Immature natural killer cell (primary cell): ENCODE measurements around the gene ADAMTS19. TPM values are rescaled to one million over a fixed set of nuclear protein-coding genes. Genes with fewer than 3 reads are reported as not detected.
"Not testable (repeated sequence)": the region's sequence is repeated elsewhere in the genome, so short reads cannot be mapped to it uniquely, and the experiment has no call there.

Experiments used
- DNase-seq, 3 donors: peaks; one replicate each; pipeline ENCODE4 v3.0.0; 2022; ENCODE audit warnings: mixed read lengths in 1 of 3
- H3K27ac Mint-ChIP-seq, 6 donors: one replicate each; pipeline ENCODE4 v1.8.0; 2020; ENCODE audit warnings: mixed read lengths in 6 of 6, mild to moderate bottlenecking in 5 of 6, inconsistent platforms in 4 of 6, moderate library complexity in 3 of 6
- H3K27me3 Mint-ChIP-seq, 3 donors: one replicate each; pipeline ENCODE4 v1.8.0; 2020 to 2021; ENCODE audit warnings: low read depth in 3 of 3, mild to moderate bottlenecking in 3 of 3, mixed read lengths in 3 of 3, moderate library complexity in 3 of 3, inconsistent platforms in 1 of 3
- H3K36me3 Mint-ChIP-seq, 3 donors: one replicate each; pipeline ENCODE4 v1.8.0; 2020; ENCODE audit warnings: mixed read lengths in 3 of 3, inconsistent platforms in 2 of 3, mild to moderate bottlenecking in 2 of 3
- H3K4me1 Mint-ChIP-seq, 2 donors: one replicate each; pipeline ENCODE4 v1.8.0; 2020; ENCODE audit warnings: inconsistent platforms in 2 of 2, mild to moderate bottlenecking in 2 of 2, mixed read lengths in 2 of 2, moderate library complexity in 1 of 2
- H3K4me3 Mint-ChIP-seq, 5 donors: one replicate each; pipeline ENCODE4 v1.8.0; 2020; ENCODE audit warnings: mild to moderate bottlenecking in 5 of 5, mixed read lengths in 5 of 5, inconsistent platforms in 3 of 5, moderate library complexity in 3 of 5
- H3K9me3 Mint-ChIP-seq, 6 donors: one replicate each; pipeline ENCODE4 v1.8.0; 2020; ENCODE audit warnings: mild to moderate bottlenecking in 6 of 6, mixed read lengths in 6 of 6, inconsistent platforms in 4 of 6, moderate library complexity in 3 of 6
- polyA plus RNA-seq, 3 donors: library from polyadenylated mRNA; unstranded; fragments of 300-500 nt; fragmentation: Illumina TruSeq; gene quantifications; one replicate each; pipeline ENCODE4 v1.2.3, GENCODE V29; 2021

The ADAMTS19 gene
- polyA plus RNA-seq, 3 donors from 2014 or later: not detected

DNA sequence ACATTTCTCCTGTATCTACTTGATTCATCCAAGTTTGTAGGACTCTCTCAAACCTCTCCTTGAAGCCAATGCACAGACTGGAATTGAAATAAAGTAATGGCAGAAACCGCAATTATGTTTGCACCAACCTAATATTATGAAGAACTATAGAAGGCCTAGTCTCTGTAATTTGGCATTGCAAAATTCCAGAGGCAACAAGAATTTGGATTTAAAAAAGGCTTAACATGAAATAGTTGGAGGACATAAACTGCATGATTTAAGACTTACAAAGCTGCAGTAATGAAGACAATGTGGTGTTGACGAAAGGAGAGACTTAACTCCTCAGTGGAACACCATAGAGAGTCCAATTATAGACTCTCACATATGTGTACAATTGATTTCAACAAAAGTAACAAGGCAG is 170.0 kb downstream of the ADAMTS19 start:
- peaks cover 3 to 35% (median 15%) of the 10 kb centered on the region in 6 donors for H3K9me3 Mint-ChIP-seq
- peaks cover 0 to 4% (median 0%) of the 10 kb centered on the region in 3 donors for H3K27me3 Mint-ChIP-seq
- no peaks in the 10 kb centered on the region for H3K36me3 Mint-ChIP-seq
- DNase-seq: no peak
- H3K4me1 Mint-ChIP-seq: no peaks in the 10 kb centered on the region
- H3K4me3 Mint-ChIP-seq: no peak overlapping the region
- no peak overlapping the region for H3K27ac Mint-ChIP-seq

DNA sequence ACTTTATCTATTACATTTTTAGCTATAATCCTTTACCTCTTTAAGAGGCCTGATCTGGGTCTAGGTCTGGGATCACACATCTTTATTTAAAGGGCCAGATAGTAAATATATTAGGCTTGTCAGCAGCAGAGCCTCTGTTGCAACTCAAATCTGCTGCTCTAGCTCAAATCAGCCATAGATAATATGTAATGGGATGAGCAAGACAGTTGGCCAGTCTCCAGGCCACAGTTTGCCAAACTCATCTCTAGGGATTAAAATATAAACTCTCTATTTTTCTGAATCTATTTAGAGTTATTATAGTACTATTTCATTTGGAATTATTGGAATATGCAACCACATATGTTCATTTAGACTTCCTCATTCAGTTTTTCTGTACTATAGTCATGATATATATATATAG is 171.9 kb downstream of the ADAMTS19 start:
- no peak for DNase-seq
- no peaks in the 10 kb centered on the region for H3K36me3 Mint-ChIP-seq
- H3K4me1 Mint-ChIP-seq: no peaks in the 10 kb centered on the region
- H3K4me3 Mint-ChIP-seq: no peak overlapping the region
- H3K9me3 Mint-ChIP-seq: peaks cover 6 to 35% (median 13%) of the 10 kb centered on the region in 6 donors
- peaks cover 0 to 2% (median 1%) of the 10 kb centered on the region in 3 donors for H3K27me3 Mint-ChIP-seq
- H3K27ac Mint-ChIP-seq: no peak overlapping the region

DNA sequence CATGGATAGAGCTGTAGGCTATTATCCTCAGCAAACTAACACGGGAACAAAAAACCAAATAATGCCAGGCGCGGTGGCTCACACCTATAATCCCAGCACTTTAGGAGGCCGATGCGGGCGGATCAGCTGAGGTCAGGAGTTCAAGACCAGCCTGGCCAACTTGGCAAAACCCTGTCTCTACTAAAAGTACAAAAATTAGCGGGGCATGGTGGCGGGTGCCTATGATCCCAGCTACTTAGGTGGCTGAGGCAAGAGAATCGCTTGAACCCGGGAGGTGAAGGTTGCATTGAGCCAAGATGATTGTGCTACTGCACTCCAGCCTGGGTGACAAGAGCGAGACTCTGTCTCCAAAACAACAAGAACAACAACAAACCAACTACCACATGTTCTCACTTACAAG is 177.4 kb downstream of the ADAMTS19 start:
- DNase-seq, H3K27me3 Mint-ChIP-seq, H3K36me3 Mint-ChIP-seq, H3K4me1 Mint-ChIP-seq, H3K4me3 Mint-ChIP-seq, H3K27ac Mint-ChIP-seq: not testable (repeated sequence)
- H3K9me3 Mint-ChIP-seq: peaks cover 6 to 30% (median 15%) of the 10 kb centered on the region in 6 donors

DNA sequence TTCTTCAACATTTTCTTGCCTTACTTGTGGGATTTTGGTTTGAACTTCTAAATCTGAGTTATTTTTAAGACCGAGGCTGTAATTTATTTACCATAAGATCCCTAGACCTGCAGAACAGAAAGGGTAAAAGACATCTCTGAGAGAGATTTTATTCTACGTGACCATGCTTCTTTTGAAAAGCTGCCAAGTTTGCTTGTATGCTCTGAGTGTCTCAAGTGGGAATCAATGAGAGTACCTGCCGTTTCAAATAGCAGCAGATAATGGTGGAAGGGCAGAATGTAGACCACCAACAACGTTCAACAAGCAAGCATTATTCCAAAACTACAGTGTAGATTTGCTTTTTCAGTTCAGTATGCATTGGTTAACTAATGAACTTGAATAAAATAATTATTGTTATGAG is 179.2 kb downstream of the ADAMTS19 start:
- H3K9me3 Mint-ChIP-seq: peaks cover 4 to 15% (median 10%) of the 10 kb centered on the region in 6 donors
- peaks cover 0 to 2% (median 1%) of the 10 kb centered on the region in 3 donors for H3K27me3 Mint-ChIP-seq
- H3K36me3 Mint-ChIP-seq: no peaks in the 10 kb centered on the region
- no peaks in the 10 kb centered on the region for H3K4me1 Mint-ChIP-seq
- no peak overlapping the region for H3K4me3 Mint-ChIP-seq
- no peak for DNase-seq
- no peak overlapping the region for H3K27ac Mint-ChIP-seq

DNA sequence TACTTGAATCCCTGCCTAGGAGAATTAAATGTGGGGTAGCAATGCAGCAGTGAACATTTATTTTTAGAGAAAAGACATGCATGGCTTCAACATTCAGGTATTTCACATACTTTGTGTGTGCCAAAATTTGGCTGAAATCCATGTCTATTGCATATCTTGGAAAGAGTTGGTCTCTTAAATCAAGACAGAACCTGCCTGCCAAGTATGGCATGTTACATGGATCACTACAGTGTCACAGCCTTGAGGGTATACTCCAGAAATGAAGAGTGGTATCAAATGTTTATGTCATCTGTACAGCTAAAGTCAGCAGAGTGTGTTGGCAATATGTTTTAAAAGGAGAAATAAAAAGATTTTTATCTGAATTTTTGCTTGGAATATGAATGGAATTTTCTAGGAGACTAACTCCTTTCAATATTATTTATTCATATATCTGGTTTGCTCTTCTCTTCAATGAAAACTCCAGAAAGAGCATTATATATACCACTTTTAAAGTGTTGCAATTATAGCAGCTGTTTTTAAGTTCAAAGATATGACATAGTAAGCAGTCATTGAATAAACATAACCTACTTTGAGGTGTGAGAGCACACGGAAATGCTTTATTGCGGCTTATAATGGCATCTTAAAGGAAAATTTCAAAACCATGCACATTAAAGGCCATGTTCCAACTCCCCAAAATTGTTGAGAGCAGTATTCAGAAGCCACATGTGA is 192.4 kb downstream of the ADAMTS19 start:
- Mint-ChIP-seq H3K36me3 (no peaks in the 10 kb centered on the region), H3K4me3 (no peak overlapping the region), H3K4me1 (no peaks in the 10 kb centered on the region), H3K27me3 (peaks cover 0 to 2% (median 0%) of the 10 kb centered on the region in 3 donors), H3K9me3 (peaks cover 2 to 23% (median 4%) of the 10 kb centered on the region in 6 donors), H3K27ac (no peak overlapping the region)
- no peak for DNase-seq

DNA sequence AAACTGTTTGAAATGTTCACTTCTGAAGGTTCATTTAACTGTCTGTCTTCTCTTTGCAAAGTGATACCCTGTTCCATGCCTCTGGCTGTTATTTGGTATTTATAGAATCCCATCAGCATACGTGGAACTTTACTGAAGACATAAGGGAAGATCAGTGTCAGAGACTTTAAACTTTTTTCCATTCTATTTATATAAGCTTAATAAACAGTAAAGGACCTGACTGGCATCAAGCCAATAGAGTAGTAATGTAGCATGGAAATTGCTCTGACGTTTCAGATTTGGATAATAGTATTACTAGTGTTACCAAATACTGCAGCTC is 192.9 kb downstream of the ADAMTS19 start:
- Mint-ChIP-seq H3K4me3 (no peak overlapping the region), H3K36me3 (no peaks in the 10 kb centered on the region), H3K27me3 (peaks cover 0 to 2% (median 0%) of the 10 kb centered on the region in 3 donors)

DNA sequence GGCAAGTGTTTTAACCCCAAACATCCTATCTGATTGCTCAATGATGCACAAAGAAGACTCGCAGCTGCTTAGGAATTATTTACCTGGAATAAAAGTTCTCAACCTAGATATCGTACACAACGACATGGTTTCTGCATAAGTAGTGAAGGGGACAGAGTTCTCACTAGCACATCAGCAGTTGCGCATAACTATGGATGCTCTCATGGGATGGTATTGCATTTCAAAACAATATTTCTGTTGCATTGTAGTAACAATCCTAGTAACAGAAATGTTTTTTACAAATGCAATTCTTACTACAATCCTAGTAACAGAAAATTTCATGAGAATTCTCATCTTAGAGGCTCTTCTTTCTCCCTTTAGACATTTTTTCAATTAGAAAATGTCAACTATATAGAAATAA is 193.3 kb downstream of the ADAMTS19 start:
- no peak for DNase-seq

More for the DNA sequence above, 192.9 kb downstream of the ADAMTS19 start:
- Mint-ChIP-seq H3K9me3 (peaks cover 0 to 21% (median 3%) of the 10 kb centered on the region in 6 donors), H3K4me1 (no peaks in the 10 kb centered on the region), H3K27ac (no peak overlapping the region)
- DNase-seq: no peak

DNA sequence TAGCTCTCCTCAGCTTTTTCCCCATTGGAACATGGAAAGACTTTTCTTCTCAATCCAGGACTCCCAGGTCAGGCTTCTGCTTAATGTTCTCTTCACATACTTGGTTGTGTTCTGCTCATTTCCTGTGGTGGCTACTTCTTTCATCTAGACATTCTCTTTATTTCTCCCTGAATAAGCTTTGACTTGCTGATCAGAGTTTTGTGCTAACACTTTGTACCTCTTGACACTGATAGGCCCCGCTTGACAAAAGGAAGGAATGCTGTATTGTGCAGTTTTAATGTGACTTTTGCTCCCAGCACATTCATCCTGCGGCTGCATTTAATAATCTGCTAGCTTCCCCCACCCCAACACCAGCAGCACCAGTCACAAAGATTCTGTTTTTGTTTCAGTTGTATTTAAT is 196.9 kb downstream of the ADAMTS19 start:
- no peak for DNase-seq
- no peaks in the 10 kb centered on the region for H3K36me3 Mint-ChIP-seq
- H3K9me3 Mint-ChIP-seq: peaks cover 0 to 4% (median under 1%) of the 10 kb centered on the region in 6 donors
- H3K4me3 Mint-ChIP-seq: no peak overlapping the region
- no peaks in the 10 kb centered on the region for H3K27me3 Mint-ChIP-seq
- H3K27ac Mint-ChIP-seq: no peak overlapping the region
- no peaks in the 10 kb centered on the region for H3K4me1 Mint-ChIP-seq

More for the DNA sequence above, 193.3 kb downstream of the ADAMTS19 start:
- H3K36me3 Mint-ChIP-seq: no peaks in the 10 kb centered on the region
- H3K4me1 Mint-ChIP-seq: no peaks in the 10 kb centered on the region
- peaks cover 0 to 21% (median 3%) of the 10 kb centered on the region in 6 donors for H3K9me3 Mint-ChIP-seq
- no peak overlapping the region for H3K27ac Mint-ChIP-seq
- H3K27me3 Mint-ChIP-seq: peaks cover 0 to 2% (median 0%) of the 10 kb centered on the region in 3 donors
- no peak overlapping the region for H3K4me3 Mint-ChIP-seq

DNA sequence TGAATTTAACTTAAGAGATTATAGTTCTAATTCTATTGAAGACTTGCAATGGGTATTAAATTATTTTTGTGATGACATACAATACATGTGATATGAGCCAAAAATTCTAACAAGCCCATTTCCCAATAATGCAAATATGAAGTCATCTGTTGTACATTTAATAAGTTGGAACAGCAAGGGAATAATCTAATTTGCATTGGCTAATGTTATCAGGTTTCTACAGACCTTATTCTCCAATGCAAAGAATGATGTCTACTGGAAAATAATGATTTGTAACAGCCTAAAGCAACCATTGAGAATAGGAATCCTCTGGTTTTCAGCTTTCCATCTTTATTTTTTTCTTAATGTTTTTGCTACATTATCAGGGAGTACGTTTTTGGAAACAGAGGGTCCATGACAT is 198.7 kb downstream of the ADAMTS19 start:
- Mint-ChIP-seq H3K4me1 (no peaks in the 10 kb centered on the region), H3K27ac (no peak overlapping the region), H3K4me3 (no peak overlapping the region), H3K9me3 (peaks cover 0 to 9% (median under 1%) of the 10 kb centered on the region in 6 donors), H3K27me3 (no peaks in the 10 kb centered on the region), H3K36me3 (no peaks in the 10 kb centered on the region)
- no peak for DNase-seq

DNA sequence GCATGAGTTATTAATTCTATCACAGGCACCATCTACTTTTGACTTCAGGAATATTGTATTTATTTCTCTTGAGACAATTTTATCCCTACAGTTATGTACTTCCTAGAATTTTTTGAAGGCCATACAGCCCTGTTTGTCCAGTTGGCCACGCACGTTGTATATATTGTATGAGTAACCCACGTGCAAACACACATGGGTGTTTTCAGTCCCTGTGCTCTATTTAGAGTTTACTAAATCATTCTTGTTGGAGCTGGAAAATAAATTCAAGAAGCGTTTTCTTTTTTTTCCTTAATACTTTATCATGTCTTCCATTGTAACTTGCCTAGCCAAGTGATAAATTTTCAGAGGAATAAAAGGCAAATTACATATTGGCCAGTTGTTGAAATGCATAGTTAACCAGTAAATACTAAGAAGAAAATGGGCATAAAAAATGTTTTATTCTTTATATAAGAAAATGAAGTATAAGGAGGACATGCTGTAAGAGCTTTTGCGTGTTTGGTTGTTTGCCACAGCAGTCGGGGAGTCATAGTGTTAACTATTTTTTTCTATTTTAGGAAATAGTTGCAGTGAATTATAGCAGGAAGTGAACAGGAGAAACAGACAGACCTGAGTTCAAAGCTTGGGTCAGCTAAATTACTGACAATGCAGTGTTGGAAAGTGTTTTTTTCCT is 201.4 kb downstream of the ADAMTS19 start:
- H3K9me3 Mint-ChIP-seq: peaks cover 0 to 5% (median under 1%) of the 10 kb centered on the region in 6 donors
- H3K27ac Mint-ChIP-seq: no peak overlapping the region
- no peak overlapping the region for H3K4me3 Mint-ChIP-seq
- H3K27me3 Mint-ChIP-seq: no peaks in the 10 kb centered on the region
- H3K4me1 Mint-ChIP-seq: no peaks in the 10 kb centered on the region
- H3K36me3 Mint-ChIP-seq: no peaks in the 10 kb centered on the region
- DNase-seq: no peak

DNA sequence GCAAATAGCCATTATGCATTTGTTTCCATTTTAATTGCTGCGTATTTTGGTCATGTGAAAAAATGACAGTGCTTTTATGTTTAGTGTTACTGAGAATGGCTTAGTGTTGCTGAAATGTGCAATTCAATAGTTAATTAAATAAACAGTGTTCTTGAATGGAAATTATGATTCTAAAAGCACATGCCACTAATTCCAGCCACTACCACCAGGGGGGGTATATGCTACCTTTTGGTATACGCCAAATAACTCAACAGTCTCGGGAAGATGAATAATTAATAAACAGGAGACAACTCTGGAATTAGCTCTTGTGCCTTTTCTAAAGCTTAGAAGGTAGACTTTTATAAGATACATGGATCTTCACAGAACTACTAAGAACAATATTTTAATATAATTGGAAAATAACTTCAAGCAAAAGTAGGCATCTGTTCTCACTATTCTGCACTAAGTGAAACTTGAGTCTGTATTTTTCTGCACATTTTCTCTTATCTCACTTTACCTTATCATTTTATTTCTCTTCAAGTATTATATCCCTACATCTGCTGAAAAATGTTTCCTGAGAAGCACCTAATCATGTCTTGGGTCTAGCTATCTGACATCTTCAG is 204.3 kb downstream of the ADAMTS19 start:
- no peaks in the 10 kb centered on the region for H3K36me3 Mint-ChIP-seq
- no peaks in the 10 kb centered on the region for H3K27me3 Mint-ChIP-seq
- H3K27ac Mint-ChIP-seq: no peak overlapping the region
- H3K4me3 Mint-ChIP-seq: no peak overlapping the region
- DNase-seq: no peak
- peaks cover 3 to 15% (median 5%) of the 10 kb centered on the region in 6 donors for H3K9me3 Mint-ChIP-seq
- H3K4me1 Mint-ChIP-seq: no peaks in the 10 kb centered on the region

DNA sequence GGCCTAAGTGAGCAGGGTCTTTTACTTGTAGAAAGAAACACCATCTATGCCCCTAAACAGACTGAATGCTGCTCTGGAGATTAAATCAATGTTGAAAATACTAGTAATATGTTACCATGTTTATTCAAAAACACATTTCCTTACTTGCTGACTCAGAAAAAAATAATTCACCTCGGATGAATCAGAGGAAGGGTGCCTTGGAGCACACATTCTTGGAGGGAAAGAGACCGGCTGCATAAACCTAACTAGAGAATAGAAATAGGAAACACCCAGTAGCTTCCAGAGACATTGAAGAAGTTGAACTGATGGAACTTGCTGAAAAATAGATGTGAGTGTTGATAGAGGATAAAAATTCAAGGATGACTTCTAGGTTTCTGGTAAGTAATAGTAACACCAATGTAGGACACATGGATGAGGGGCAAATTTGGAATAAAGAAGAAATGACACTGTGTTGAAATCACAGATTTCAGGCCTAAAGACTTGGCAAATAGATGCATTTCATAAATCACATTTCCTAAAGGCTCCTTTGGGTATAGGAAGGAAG is 210.9 kb downstream of the ADAMTS19 start:
- Mint-ChIP-seq H3K27ac (no peak overlapping the region), H3K9me3 (peaks cover 11 to 35% (median 15%) of the 10 kb centered on the region in 6 donors), H3K27me3 (peaks cover 0 to 2% (median 0%) of the 10 kb centered on the region in 3 donors), H3K4me1 (no peaks in the 10 kb centered on the region), H3K4me3 (no peak overlapping the region), H3K36me3 (no peaks in the 10 kb centered on the region)
- DNase-seq: no peak

DNA sequence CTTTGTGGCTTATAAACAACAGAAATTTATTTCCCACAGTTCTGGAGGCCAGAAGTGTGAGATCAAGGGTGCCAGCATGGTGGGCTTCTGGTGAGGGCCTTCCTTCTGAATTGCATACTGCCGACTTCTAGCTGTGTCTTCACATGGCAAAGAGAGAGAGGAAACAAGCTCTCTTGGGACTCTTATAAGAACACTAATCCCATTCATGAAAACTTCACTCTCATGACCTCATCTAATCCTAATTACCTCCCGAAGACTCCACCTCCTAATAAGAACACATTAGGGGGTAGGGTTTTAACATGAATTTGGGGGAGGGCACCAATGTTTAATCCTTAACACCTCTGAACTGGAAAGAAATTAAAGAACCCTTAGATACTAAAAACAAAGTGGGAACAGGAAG is 211.9 kb downstream of the ADAMTS19 start:
- H3K4me3 Mint-ChIP-seq: no peak overlapping the region
- no peak overlapping the region for H3K27ac Mint-ChIP-seq
- H3K36me3 Mint-ChIP-seq: no peaks in the 10 kb centered on the region
- H3K27me3 Mint-ChIP-seq: peaks cover 0 to 2% (median 0%) of the 10 kb centered on the region in 3 donors
- no peak for DNase-seq
- H3K4me1 Mint-ChIP-seq: no peaks in the 10 kb centered on the region
- peaks cover 11 to 42% (median 15%) of the 10 kb centered on the region in 6 donors for H3K9me3 Mint-ChIP-seq

DNA sequence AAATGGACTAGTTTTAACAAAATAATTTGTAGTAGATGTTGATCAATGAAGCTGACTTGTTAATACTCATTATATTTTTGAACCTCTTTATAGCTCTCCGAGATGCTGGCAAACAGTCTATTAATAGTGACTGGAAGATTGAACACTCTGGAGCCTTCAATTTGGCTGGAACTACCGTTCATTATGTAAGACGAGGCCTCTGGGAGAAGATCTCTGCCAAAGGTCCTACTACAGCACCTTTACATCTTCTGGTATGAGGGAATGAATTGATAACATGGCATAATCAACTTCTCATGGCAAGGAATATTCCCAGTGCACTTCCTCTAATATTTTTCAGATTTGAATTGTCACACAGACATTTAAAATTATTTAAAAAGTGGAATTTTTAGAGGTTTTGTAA is 219.6 kb downstream of the ADAMTS19 start:
- no peak for DNase-seq
- no peak overlapping the region for H3K27ac Mint-ChIP-seq
- H3K9me3 Mint-ChIP-seq: peaks cover 6 to 41% (median 11%) of the 10 kb centered on the region in 6 donors
- H3K4me3 Mint-ChIP-seq: no peak overlapping the region
- H3K4me1 Mint-ChIP-seq: no peaks in the 10 kb centered on the region
- H3K27me3 Mint-ChIP-seq: peaks cover 0 to 2% (median 0%) of the 10 kb centered on the region in 3 donors
- no peaks in the 10 kb centered on the region for H3K36me3 Mint-ChIP-seq
